GM12872 (cell line): ENCODE data around the gene NINJ1.

ENCODE experiments used
- CTCF ChIP-seq: IDR thresholded peaks from 3 replicates; pipeline ENCODE4 v1.5.1; 2011; ENCODE audit warnings: low read depth, mild to moderate bottlenecking, low read length, moderate library complexity; ENCODE audit not compliant: insufficient read depth

Gene NINJ1

DNA sequence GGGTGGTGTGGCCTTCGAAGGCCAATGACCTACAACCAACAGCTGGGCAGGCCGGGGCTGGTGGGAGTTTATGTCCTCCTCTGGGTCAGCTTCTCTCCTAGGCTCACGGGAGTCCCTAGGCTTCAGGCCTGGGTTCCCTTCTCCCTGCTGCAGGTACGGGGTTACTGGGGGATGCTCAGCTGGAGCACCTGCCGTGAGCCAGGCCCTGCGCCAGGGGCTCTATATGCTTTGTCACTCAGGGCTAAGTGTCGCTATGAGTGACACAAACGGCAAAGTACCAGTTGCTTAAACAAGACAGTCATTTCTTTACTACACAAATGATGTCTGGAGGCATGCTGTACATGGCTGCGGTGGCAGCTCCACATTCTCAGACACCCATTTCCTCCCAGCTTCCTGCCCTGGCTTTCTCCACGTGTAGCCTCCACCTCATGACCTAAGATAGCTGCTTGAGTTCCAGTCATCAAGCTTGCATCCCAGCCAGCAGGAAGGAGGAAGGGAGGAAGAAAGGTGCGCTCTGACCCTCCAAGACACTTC lies 22.5 kb upstream of the NINJ1 start:
- TF ChIP-seq CTCF, result no peak

DNA sequence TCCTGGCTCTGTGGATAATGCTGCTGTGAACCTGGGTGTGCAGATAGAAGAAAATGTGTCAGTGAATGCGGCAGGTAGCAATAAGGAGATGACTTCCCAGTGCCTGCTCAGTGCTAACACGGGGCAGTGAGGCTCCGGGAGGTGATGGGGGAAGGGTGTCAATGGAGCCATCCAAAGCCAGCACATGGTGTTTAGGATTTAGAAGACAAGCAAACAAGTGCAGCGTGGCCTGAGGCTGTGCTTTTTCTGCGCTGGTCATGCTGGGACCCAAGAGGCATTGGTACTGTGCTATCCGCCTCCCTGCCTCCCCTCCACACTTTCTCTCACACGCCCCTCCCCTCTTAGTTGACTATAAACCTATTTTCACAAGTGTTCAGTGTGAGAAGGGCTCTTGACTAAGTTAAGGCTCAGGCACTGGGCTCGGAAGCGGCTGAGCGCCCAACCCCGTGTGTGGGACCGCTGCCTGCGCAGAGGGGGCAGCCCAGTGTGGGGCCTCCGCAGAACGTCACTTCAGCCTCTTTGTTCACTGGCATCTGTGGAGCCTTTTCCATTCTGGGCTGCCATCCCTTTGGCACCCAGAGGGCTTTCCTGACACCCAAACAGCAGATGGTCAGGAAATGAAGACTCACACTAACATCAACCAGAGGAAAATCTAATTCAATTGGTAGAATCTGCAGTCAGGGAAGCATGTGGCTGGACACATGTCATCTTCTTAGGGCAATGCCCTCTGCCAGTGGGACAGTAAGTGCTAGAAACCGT lies 21.8 kb upstream of the NINJ1 start:
- TF ChIP-seq CTCF, result no peak

DNA sequence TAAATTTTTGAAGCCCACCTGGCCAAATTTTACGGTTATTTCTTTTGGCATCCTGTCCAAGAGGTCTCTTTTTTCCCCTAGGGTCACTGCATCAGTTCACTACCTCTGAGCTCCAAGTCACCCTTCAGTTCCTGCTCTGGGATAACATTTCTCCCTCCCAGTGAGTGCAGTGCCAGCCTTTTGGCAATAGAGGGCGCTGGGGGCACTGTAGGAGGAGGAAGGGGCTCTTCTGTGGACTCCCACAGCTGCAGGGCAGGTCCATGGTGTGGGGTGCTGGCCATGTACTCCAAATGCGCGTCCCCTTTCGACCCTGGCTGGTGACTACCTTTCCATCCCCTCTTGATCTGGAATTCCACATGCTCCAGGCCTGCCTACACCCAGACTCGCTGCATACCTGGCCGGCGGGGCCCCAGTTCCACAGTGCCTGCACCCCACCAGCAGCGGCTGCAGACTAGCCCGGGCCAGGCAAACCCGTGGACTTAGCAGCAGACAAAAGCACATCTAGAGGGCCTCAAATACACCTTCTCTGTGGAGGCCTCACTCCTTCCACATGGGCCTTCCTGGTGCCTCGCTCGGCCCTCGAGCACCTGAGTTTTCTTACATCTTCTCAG lies 20.3 kb upstream of the NINJ1 start:
- peak; percentile 72 for TF ChIP-seq CTCF

- no peak for TF ChIP-seq CTCF
Observed at GRCh38 chr9:93151097-93151784, 17.2 kb upstream of the NINJ1 start.

DNA sequence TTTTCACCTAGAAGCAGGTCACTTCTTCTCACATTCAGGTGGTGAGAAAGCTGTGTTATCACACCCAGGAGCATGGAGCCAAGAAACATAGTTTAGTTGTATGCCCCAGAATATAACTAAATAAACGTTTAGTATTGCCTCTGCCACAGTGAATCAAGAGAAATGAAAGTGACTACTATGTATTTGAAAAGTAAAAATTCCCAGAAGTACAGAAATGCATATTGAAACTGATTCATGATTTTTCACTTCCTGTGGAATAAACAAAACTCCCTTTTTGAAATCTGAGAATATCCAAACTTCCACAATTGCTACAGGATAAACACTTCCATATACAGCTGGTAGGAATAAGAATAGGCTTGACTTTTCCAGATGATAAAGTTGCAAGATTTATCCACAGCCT lies 15.3 kb upstream of the NINJ1 start:
- TF ChIP-seq CTCF, result no peak

DNA sequence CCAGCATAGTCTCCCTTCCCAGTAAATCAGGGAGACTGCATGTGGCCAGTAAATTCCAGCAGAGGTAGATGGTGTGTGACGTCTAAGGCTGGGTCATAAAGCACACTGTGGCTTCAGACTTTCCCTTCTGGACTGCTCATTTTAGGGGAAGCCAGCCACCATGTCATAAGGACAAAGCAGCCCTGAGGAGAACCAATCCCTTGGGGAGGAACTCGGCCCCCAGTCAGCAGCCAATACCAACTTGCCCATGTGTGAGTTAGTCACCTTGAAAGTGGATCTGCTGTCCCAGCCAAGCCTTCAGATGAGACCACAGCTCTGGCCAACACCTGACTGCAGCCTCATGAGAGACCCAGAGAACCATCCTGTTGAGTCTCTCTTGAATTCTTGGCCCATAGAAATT lies 14.7 kb upstream of the NINJ1 start:
- no peak for TF ChIP-seq CTCF

- TF ChIP-seq CTCF, result no peak
Observed at GRCh38 chr9:93147632-93148031, 13.6 kb upstream of the NINJ1 start.
